Osteoblast (primary cell): Measurements from ENCODE around the gene ECHDC3. TPM values are rescaled to one million over a fixed set of nuclear protein-coding genes. Genes with fewer than 3 reads are reported as not detected.

Source experiments
- DNase-seq: peaks from one replicate; pipeline ENCODE4 v3.0.0; 2011; ENCODE audit warnings: low spot score, mixed read lengths; ENCODE audit not compliant: insufficient read length; ENCODE audit errors: missing footprints
- H2AFZ ChIP-seq: 2 replicates; pipeline ENCODE4 v1.6.0; 2011; ENCODE audit warnings: mild to moderate bottlenecking, low read length
- H3K27ac ChIP-seq: 2 replicates; pipeline ENCODE4 v1.5.1; 2011; ENCODE audit warnings: mild to moderate bottlenecking, low read depth, low read length, moderate library complexity
- H3K27me3 ChIP-seq: 2 replicates; pipeline ENCODE4 v1.6.0; 2012; ENCODE audit warnings: mild to moderate bottlenecking, control low read depth, inconsistent platforms, low read length, moderate library complexity; ENCODE audit not compliant: insufficient read depth
- H3K36me3 ChIP-seq: 2 replicates; pipeline ENCODE4 v1.5.1; 2011; ENCODE audit warnings: mild to moderate bottlenecking, low read length, control low read depth, moderate library complexity; ENCODE audit not compliant: insufficient read depth
- H3K4me1 ChIP-seq: 2 replicates; pipeline ENCODE4 v1.5.1; 2011; ENCODE audit warnings: mild to moderate bottlenecking, low read length, control low read depth, moderate library complexity; ENCODE audit not compliant: insufficient read depth
- H3K4me2 ChIP-seq: 2 replicates; pipeline ENCODE4 v1.6.0; 2011; ENCODE audit warnings: mild to moderate bottlenecking, low read length; ENCODE audit not compliant: insufficient read depth
- H3K4me3 ChIP-seq: fragments of 200-600 bp; sonication (generic); 3 replicates; pipeline ENCODE4 v1.5.1; 2012; ENCODE audit warnings: mild to moderate bottlenecking, low read length, inconsistent platforms; ENCODE audit not compliant: insufficient read depth
- H3K79me2 ChIP-seq: 2 replicates; pipeline ENCODE4 v1.6.0; 2012; ENCODE audit warnings: mild to moderate bottlenecking, low read length, control low read depth, inconsistent platforms; ENCODE audit not compliant: insufficient read depth
- H3K9me3 ChIP-seq: 2 replicates; pipeline ENCODE4 v1.5.1; 2011; ENCODE audit warnings: low read depth, low read length, control low read depth
- H4K20me1 ChIP-seq: 2 replicates; pipeline ENCODE4 v1.6.0; 2012; ENCODE audit warnings: mild to moderate bottlenecking, low read length, control low read depth; ENCODE audit not compliant: insufficient read depth
- CTCF ChIP-seq: IDR thresholded peaks from 2 replicates; pipeline ENCODE4 v1.5.1; 2011; ENCODE audit warnings: mild to moderate bottlenecking, low read depth, low read length, moderate library complexity; ENCODE audit errors: extremely low read depth
- total RNA-seq: library from RNA; depleted of rRNA; stranded (reverse); fragments of >200 nt; gene quantifications from 2 replicates; pipeline ENCODE4 v1.2.3, GENCODE V29; 2012

Gene ECHDC3
- total RNA-seq, 1 donor = 0.36 TPM

DNA sequence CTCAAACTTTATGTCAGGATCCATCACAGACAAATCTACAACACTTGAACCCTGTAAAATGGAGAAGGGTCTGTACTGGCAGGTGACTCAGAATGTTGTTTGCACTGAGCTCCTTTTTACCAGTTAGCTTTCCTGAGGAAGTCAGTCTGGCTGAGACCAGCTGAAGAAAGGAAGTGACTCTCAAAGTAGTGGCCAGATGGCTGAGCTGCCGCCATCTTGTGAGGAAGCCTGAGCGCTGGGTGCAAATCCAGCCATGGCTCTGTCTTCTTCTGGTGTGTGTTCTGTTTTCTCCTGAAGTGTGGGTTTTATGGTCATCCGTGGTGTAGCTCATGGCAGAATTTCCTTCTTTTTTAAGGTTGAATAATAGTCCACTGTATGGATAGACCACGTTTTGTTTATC is 25.5 kb upstream of the ECHDC3 start:
- Histone ChIP-seq H3K27me3 (peaks cover 2% of the 10 kb centered on the region), H2AFZ (peak overlapping the region; percentile 36), H4K20me1 (no peaks in the 10 kb centered on the region), H3K79me2 (no peaks in the 10 kb centered on the region), H3K4me2 (no peak overlapping the region), H3K36me3 (no peaks in the 10 kb centered on the region), H3K4me1 (peaks cover 5% of the 10 kb centered on the region), H3K4me3 (no peak overlapping the region), H3K27ac (no peak overlapping the region), H3K9me3 (no peaks in the 10 kb centered on the region)
- TF ChIP-seq CTCF = no peak
- no peak for DNase-seq

GRCh38 chr10:11719496-11720259 is 22.5 kb upstream of the ECHDC3 start:
- Histone ChIP-seq H2AFZ (no peak overlapping the region), H4K20me1 (no peaks in the 10 kb centered on the region), H3K27ac (no peak overlapping the region), H3K79me2 (no peaks in the 10 kb centered on the region), H3K27me3 (peaks cover 2% of the 10 kb centered on the region), H3K36me3 (no peaks in the 10 kb centered on the region), H3K4me1 (peaks cover 5% of the 10 kb centered on the region), H3K9me3 (no peaks in the 10 kb centered on the region), H3K4me3 (no peak overlapping the region), H3K4me2 (no peak overlapping the region)
- DNase-seq = no peak
- TF ChIP-seq CTCF = no peak

DNA sequence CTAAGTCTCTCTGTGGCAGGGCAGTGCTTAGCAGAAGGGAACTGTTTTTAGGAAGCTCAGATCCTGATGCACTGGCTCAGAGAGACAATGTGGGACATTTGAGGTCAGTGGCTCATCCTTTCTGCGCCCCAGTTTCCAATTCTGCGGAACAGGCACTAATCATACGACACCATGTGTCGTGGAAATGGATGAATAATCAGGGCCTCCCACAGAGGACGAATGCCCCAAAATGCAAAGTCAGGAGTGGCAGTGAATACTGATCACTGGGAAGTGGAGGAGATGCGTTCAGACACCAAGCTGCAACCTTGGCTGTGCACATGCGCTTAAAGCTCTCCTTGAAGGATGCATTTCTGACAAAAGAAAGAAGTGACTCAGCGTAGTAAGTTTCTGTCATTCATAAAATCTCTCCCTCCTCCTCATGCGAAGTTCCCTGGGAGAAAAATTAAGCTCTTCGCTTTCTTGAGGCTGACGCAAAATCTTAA is 21.9 kb upstream of the ECHDC3 start:
- no peak for TF ChIP-seq CTCF
- Histone ChIP-seq H3K4me2 (no peak overlapping the region), H3K9me3 (no peaks in the 10 kb centered on the region), H3K79me2 (no peaks in the 10 kb centered on the region), H3K4me3 (no peak overlapping the region), H4K20me1 (no peaks in the 10 kb centered on the region), H3K36me3 (no peaks in the 10 kb centered on the region), H2AFZ (no peak overlapping the region), H3K27ac (no peak overlapping the region), H3K27me3 (peaks cover 2% of the 10 kb centered on the region), H3K4me1 (peaks cover 5% of the 10 kb centered on the region)
- no peak for DNase-seq

GRCh38 chr10:11721806-11722205 is 20.4 kb upstream of the ECHDC3 start:
- Histone ChIP-seq H3K4me2 (no peak overlapping the region), H3K27me3 (peaks cover 2% of the 10 kb centered on the region), H2AFZ (no peak overlapping the region), H3K4me1 (no peaks in the 10 kb centered on the region), H4K20me1 (no peaks in the 10 kb centered on the region), H3K79me2 (no peaks in the 10 kb centered on the region), H3K9me3 (no peaks in the 10 kb centered on the region), H3K36me3 (no peaks in the 10 kb centered on the region), H3K27ac (no peak overlapping the region), H3K4me3 (no peak overlapping the region)
- no peak for TF ChIP-seq CTCF
- DNase-seq = no peak
